HG03521 (cell line): ENCODE measurements around the gene TUBB6.

Experiments
- ATAC-seq: cut with Tn5 transposase; IDR thresholded peaks from one replicate; pipeline ENCODE4 v1.9.1; 2021; ENCODE audit warnings: mild to moderate bottlenecking, moderate library complexity; ENCODE audit not compliant: unreplicated experiment

The TUBB6 gene

DNA sequence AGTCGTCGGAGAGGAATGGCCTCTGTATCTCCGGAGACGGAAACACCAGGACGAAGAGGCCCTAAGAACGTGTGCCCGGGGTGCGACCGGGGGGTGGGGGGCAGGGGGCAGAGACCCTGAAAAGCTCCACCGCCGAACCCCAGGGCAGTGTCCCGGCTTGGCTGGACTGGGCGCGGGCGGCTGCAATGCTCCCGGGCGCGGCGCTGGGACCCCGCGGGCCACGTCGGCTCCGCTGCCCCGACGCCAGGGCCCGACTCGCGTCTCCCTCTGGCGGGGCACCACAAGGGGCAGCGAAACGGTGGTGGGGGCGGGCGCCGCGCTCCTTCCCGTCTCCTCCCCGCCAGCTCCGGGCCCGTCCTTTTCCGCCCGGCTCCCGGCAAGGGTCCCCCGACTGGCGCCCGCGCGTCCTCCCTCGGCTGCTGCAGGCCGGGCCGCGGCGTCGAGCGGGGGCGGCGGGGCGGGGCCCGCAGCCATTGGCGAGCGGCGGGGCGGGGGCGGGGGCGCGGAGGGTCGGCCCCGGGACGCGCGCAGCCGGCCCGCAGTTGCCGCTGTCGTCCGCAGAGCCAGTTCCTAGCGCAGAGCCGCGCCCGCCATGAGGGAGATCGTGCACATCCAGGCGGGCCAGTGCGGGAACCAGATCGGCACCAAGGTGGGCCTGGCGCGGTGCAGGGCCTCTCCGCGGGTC lies at the start of gene TUBB6:
Gene TUBB6, plus strand, starts transcription at position 541 of the 685 bp plus-strand sequence. Its CDS starts 52 bp downstream, at position 593.
- peak; percentile 51 for ATAC-seq

DNA sequence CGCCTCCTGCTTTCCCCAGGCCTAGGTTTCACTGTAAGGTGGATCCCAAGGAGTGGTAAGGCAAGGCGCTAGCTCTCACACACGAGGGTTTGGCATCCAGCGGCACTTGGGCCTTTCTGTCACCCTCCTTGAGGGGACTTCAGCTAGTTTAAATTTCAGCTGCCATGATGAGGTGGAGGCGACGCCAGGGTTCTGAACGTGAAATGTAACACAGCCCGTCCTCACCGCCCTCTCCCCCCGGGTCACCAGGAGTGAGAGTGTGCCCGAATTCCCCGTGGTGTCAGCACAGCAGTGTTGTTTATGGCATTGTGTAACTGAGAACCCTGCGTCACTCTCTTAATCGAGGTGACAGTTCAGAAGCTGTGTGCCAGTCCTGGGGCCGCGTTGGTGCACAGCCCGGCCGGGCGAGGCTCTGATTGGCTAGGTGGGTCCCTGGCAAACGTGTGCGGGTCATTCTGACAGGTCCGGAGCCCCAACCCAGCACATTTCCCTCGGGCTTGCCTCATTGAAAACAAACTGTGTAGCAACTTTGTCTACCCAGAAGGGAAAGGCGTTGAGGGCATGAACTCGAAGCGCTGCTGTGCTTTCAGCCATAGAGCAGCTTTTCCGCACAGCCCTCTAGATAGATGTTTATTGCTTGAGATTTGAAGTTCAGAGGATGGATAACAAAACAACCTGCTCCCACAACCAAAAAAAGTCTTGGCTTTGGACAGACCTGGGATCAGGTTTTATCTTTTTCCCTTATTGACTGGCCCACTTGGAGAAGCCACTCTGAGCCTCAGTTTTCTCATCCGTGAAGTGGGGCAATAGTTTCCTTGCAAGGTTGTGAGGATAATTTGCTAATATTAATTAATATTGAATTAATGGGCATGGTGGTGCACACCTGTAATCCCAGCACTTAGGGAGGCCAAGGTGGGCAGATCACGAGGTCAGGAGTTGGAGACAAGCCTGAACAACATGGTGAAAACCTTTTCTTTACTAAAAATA lies 49.0 kb upstream of the TUBB6 start:
- ATAC-seq = no peak

DNA sequence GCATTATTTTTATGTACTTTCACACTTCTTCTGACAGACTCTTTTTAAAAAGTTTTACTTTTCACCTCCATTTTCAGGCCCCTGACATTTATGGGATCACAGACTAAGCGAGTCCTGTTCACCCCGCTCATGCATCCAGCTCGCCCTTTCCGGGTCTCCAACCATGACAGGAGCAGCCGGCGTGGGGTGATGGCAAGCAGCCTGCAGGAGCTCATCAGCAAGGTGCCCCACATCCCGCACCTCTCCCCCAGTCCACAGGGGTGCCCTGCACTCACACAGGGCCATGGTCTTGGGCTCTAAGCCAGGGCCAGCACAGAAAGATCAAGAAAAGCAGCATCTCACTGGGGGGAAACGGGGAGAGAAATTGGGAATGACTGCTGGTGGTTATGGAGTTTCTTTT lies 45.3 kb upstream of the TUBB6 start:
- no peak for ATAC-seq

DNA sequence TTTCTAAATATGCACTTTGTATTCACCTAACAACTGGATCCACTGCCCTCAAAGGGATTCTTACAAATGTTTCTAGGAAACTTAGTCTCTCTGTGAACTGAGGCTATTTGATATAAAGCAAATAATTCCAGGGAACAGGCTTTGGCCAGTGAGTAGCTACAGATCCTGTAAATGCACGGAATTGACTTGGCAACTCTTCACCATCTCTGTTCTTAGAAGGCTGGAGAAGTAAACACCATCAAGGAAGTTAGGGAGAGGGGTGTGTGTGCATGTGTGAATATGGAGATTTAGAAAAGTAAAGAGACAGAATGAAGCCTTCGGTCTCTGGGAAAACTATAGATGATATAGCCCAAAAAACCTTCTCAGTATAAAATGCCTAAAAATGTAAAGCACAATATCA lies 43.2 kb upstream of the TUBB6 start:
- no peak for ATAC-seq

DNA sequence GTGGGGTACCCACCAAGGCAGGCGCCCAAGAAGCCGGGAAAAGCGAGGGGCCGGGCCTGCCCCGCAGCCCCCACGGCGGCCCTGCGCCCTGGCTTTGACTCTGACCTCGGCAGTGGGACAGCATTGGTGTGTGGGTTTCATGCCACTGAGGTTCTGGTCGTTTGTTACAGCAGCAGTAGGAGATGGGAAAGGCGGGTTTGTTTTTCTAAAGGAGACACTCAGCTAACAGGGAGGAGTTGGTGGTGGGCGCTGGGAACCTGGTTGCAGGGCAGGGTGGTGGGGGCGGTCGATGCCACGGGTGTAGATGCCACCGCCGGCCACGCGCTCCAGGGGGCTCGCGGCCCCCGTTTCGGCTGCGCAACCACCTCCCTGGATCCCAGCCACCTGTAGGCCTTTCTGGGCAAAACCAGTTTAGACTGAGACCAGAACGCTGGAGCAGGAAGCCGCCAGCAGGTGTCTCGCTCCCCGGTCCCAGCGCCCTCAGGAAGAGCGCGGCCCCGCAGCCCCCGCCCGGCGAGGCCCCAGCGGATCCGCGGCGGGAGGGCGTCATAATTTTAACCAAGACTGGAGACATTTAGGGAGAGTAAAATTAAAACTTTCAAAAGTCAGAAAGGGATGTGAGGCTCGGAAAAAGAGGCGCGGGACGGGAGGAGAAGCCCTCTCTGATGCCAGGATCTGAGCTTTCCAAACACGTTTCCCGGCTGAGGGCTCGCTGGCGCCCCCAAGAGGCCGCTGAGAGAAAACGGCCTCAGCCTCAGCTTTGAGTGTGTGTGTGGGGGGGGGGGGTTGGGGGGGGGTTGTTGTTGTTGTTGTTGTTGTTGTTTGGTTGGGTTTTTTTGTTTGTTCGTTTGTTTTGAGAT lies 36.4 kb upstream of the TUBB6 start:
- ATAC-seq = peak; percentile 79

GRCh38 chr18:12274793-12275192 lies 33.2 kb upstream of the TUBB6 start:
- ATAC-seq = no peak

DNA sequence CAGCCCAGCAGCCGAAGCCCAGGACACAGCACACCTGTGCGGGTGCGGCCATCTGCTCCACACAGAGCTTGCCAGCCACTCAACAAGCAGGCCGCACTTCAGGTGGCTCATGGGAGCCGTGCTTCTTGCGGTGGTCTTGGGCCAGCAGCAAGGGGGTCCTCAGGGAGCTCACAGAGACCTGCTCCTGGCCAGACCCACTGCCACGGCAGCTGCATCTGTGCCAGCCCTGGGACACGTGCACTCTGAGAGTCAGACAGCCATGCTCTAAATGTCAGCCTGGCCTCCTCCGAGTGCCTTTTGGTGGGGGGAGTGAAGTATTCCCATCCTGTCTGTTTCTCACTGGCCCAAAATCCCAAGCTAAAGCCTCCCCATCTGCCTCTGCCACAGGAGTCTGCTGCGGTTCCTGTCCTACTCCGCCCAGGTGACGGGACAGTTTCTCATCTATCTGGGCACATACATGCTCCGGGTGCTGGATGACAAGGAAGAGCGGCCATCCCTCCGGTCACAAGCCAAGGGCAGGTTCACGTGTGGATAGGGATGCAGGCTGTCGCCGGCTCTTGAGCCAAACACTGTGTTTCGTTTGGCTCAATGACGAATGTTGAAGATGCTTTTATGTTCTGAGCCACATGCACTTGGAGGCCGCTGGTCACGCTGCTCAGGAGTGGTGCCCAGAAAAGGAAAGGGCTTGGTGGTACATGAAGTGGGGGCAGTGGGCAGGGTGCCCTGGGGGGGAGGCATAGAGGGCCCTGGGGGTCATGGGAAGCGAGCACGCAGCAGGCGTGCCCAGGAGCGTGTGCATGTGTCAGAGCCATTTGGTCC lies 31.1 kb upstream of the TUBB6 start:
- ATAC-seq = no peak

- no peak for ATAC-seq
These were observed 29.8 kb upstream of the TUBB6 start for GRCh38 chr18:12278215-12278671.

- ATAC-seq = no peak
These were observed 29.0 kb upstream of the TUBB6 start for GRCh38 chr18:12278741-12279682.

GRCh38 chr18:12279781-12280531 lies 28.1 kb upstream of the TUBB6 start:
- no peak for ATAC-seq

- no peak for ATAC-seq
These were observed 26.2 kb upstream of the TUBB6 start for GRCh38 chr18:12281861-12282260.

DNA sequence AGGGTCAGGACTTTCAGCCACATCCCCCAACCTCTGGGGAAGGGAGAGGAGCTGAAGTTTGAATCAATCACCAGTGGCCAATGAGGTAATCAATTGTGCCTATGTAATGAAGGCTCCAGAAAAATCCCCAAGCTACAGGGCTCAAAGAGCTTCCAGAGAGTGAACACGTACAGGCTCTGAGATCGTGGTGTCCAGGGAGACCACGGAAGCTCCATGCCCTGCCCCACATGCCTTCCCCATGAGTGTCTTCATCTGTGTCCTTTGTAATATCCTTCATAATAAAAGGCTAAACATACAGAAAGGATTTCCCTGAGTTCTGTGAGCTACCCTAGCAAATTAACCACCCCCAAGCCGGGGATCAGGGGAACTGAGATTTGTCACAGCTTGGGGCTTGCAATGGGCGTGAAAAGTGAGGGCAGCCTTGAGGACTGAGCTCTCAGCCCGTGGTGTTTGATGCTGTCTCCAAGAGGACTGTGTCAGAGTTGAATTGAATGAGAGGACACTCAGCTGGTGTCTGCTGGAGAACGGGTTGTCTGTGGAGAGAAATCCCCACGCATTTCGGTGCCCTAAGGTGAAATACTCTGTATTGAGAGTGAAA lies 25.5 kb upstream of the TUBB6 start:
- no peak for ATAC-seq

GRCh38 chr18:12283256-12283655 lies 24.8 kb upstream of the TUBB6 start:
- ATAC-seq = no peak

GRCh38 chr18:12283666-12284065 lies 24.4 kb upstream of the TUBB6 start:
- ATAC-seq = no peak

- no peak for ATAC-seq
These were observed 20.8 kb upstream of the TUBB6 start for GRCh38 chr18:12287131-12287681.

DNA sequence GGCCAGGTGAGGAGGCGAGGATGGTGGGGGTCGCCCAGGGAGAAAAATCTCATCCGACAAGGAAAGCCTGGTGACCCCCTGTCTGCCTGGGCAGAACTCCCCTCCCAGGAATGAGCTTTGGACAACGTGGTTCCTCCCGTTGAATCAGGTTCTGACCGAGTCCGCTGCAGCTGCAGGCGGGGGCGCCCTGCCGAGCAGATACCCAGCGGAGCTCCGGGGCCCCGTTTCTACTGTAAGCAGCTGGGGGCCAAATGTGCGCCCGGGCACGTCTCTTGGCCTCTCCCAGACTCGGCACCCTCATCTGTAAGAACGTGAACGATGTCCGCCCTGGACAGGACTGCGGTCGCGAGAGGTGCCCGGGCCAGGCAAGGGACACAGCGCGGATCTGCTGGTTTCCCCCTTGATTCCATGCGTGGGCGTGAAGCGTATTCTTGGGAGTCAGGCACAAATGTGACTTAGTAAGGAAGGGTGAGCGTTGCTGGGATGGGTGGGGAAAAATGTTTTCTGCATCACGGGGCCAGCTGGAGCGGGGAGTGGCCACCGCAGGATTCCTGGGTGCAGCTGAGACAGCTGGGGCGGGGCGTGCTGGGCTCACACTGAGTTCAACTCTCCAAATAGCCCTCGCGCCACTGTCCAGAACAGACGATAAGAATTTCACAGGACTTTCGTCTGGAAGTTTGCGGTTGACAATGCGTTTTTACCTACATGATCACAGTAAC lies 20.2 kb upstream of the TUBB6 start:
- ATAC-seq = no peak

GRCh38 chr18:12288403-12288755 lies 19.7 kb upstream of the TUBB6 start:
- ATAC-seq = no peak
